Testis (tissue), 3 donors: ENCODE measurements around the gene CST8. TPM values are rescaled to one million over a fixed set of nuclear protein-coding genes. Genes with fewer than 3 reads are reported as not detected.

ENCODE experiments used
- DNase-seq: peaks from one replicate; pipeline ENCODE4 v3.0.0-alpha.2; 2019
- H3K27ac ChIP-seq, 2 donors: fragments of 200-600 bp; sonication (generic); one replicate each; pipeline ENCODE4 v1.5.1; 2019
- H3K27me3 ChIP-seq: fragments of 200-600 bp; sonication (generic); one replicate; pipeline ENCODE4 v1.5.1; 2019
- H3K36me3 ChIP-seq: fragments of 200-600 bp; sonication (generic); one replicate; pipeline ENCODE4 v1.5.1; 2017; ENCODE audit warnings: low read depth; ENCODE audit errors: missing control alignments
- H3K4me1 ChIP-seq: fragments of 200-600 bp; sonication (generic); one replicate; pipeline ENCODE4 v1.5.1; 2019
- H3K4me3 ChIP-seq, 2 donors: fragments of 200-600 bp; sonication (generic); one replicate each; pipeline ENCODE4 v1.5.1; 2017 to 2019
- H3K9me3 ChIP-seq: fragments of 200-600 bp; sonication (generic); one replicate; pipeline ENCODE4 v1.5.1; 2017
- POLR2A ChIP-seq: fragments of 450-650 bp; IDR thresholded peaks from one replicate; pipeline ENCODE4 v1.6.1; 2017; ENCODE audit warnings: antibody characterized with exemption, mild to moderate bottlenecking, moderate library complexity
- WGBS, 2 donors: methylation state at CpG; one replicate each; pipeline ENCODE4 v1.1.5; 2018; 5-methylcytosine and 5-hydroxymethylcytosine counted together
- intact Hi-C: fragments of 100-400 bp; cut with DNase I; formaldehyde crosslinking; loops from one replicate; pipeline ENCODE4 v1.15.1; 2023; ENCODE audit warnings: low total_unique reads
- polyA plus RNA-seq: library from polyadenylated mRNA; stranded (reverse); fragments of 350-450 nt; fragmentation: Illumina TruSeq; extraction: RNeasy Lipid Tissue Mini Kit (QIAGEN cat#74804); gene quantifications from one replicate; pipeline ENCODE4 v1.2.3, GENCODE V29; 2014; ENCODE audit warnings: low read depth, low replicate concordance; ENCODE audit not compliant: insufficient read depth
- total RNA-seq, 2 donors: library from RNA; depleted of rRNA; stranded (reverse); fragments of >200 nt; gene quantifications; one replicate each; pipeline ENCODE4 v1.2.3, GENCODE V29; 2016
- TF ChIP-seq, protein P1 (sequence below), 3 experiments: fragments of 450-650 bp in 2 of 3; fragments of 200-600 bp in 1 of 3; sonication (generic) in 1 of 3; IDR thresholded peaks; one replicate each; pipeline ENCODE4 v1.5.1; 2016 to 2019; ENCODE audit warnings: antibody characterized with exemption in 3 of 3, mild to moderate bottlenecking in 2 of 3, moderate library complexity in 1 of 3

CST8 gene
- total and polyA plus RNA-seq, 3 donors from 2014 or later, result 9.0 to 31.5 (median 14.3) TPM

DNA sequence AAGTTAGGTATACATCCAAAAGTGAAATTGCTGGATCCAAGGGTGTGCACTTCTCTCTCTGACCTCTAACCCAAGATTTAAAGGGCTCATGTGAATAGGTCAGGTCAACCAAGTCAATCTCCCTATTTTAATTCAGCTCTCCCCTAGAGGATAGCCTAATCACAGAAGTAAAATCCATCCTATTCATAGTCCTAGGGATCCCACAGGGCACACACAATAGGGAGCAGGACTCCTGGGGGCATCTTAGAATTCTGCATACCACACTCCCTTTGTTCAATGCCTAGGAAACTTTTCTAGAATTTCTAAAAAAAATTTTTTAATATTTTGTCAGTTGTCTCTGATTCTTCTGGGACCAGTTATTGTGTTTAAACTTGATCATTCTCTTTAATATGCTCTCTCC, 42.2 kb downstream of the CST8 start:
- H3K36me3 ChIP-seq, result no peaks in the 10 kb centered on the region
- no peak overlapping the region for H3K4me3 ChIP-seq
- intact Hi-C loops, result no loop called here
- no peaks in the 10 kb centered on the region for H3K9me3 ChIP-seq
- H3K27me3 ChIP-seq, result no peaks in the 10 kb centered on the region
- no peak for DNase-seq
- no peak for TF ChIP-seq POLR2A
- TF ChIP-seq, protein P1, sequence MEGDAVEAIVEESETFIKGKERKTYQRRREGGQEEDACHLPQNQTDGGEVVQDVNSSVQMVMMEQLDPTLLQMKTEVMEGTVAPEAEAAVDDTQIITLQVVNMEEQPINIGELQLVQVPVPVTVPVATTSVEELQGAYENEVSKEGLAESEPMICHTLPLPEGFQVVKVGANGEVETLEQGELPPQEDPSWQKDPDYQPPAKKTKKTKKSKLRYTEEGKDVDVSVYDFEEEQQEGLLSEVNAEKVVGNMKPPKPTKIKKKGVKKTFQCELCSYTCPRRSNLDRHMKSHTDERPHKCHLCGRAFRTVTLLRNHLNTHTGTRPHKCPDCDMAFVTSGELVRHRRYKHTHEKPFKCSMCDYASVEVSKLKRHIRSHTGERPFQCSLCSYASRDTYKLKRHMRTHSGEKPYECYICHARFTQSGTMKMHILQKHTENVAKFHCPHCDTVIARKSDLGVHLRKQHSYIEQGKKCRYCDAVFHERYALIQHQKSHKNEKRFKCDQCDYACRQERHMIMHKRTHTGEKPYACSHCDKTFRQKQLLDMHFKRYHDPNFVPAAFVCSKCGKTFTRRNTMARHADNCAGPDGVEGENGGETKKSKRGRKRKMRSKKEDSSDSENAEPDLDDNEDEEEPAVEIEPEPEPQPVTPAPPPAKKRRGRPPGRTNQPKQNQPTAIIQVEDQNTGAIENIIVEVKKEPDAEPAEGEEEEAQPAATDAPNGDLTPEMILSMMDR (IDR thresholded peaks at IDR 0.05), result no peak
- no peak overlapping the region for H3K27ac ChIP-seq
- no peaks in the 10 kb centered on the region for H3K4me1 ChIP-seq

DNA sequence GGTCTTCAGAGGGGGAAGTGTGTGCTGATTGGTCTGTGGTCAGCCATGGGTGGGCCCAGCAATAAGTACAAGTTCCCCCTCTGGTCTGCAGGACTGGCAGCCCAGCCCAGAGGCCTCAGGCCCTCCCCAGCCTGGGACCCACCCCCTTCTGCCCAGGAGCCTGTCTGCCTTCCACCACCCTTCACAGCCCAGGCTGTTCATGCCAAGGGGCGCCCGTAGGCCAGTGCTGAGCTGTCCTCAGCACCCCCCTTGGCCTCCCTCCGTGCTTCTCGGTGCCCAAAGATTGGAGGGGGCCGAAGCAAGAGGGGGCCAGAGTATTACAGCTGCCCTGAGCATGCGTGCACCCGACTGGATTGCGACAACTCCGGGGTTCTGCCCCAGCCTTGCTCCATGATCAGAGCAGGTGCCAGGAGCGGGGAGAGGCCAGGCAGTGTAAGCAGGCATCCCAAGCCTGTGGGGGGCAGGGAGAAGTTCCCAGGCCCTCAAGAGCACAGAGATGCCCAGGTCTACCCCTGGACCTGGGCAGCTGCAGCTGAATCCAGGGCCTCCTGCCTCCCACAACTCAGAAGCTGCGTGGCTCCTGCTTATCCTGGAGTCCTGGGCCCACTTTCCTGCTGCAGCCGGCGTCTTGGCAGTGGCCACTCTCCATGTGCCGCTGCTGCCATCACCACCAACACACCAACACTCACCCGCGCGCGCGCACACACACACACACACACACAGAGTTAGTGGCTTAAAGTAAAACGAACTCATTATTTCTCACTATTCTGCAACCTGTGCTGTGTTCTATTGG, 44.1 kb downstream of the CST8 start:
- TF ChIP-seq, protein P1 (IDR thresholded peaks at IDR 0.05), result no peak
- no peak for TF ChIP-seq POLR2A
- intact Hi-C loops, result no loop called here
- WGBS, 2 donors, result 83% methylated on average over 14 to 20 of the region's 20 CpGs

DNA sequence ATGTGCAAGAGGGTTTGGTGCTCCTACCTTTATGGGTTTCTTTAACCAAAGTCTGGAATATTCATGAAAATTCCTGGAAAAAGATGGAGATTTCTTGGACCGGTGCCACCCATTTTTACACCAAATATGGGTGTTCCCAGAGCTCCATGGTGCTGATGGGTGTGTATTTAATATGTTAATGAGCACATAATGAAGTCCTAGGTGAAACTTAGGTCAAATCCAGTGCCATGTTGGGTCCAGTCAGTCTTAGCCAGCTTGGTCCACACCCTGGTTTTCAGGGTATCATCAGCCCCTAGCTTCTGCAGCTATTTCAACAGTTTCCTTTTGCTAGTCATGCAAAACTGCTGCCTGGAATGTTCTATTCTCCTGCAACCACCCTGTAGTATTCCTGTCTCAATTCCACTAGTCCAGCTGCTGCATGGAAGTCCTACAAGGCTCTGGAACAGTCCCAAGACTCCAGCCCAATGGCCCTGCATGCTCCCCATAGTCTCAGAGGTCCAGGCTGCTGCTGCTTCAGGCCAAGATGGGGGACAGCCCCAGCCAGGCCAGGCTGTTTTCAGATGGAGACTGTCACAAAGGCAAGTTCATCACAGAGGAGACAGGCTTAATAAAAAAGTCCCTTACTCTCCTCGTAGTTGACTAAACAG, 45.5 kb downstream of the CST8 start:
- 72 to 78% methylated on average over 2 of the region's 2 CpGs for WGBS, 2 donors
- Histone ChIP-seq H3K4me3 (no peak overlapping the region), H3K27me3 (no peaks in the 10 kb centered on the region), H3K36me3 (no peaks in the 10 kb centered on the region), H3K27ac (no peak overlapping the region), H3K4me1 (peaks cover 2% of the 10 kb centered on the region), H3K9me3 (no peaks in the 10 kb centered on the region)
- intact Hi-C loops, result no loop called here
- TF ChIP-seq POLR2A, result no peak
- TF ChIP-seq, protein P1 (IDR thresholded peaks at IDR 0.05), result no peak
- DNase-seq, result no peak

More for the DNA sequence above, 44.1 kb downstream of the CST8 start:
- Histone ChIP-seq H3K36me3 (no peaks in the 10 kb centered on the region), H3K27me3 (no peaks in the 10 kb centered on the region), H3K4me1 (no peaks in the 10 kb centered on the region), H3K27ac (no peak overlapping the region), H3K4me3 (no peak overlapping the region), H3K9me3 (no peaks in the 10 kb centered on the region)
- DNase-seq, result no peak

DNA sequence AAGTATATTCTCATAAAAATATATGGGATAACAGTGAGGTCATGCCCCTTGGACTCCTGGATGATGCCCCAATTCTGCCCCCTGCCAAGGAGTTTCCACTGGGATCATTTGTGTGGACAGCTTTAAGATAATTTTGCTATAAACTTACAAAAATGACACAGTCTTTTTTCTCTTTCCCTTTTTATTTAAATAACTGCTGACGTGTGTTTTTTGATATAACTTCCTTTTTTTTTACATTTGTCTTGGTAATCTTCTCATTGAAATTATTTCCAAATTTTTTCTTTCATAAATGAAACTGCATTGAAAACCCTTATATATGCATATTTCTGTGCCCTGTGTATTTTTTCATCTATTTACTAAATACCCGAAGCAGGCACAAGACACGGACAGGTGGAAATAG, 46.1 kb downstream of the CST8 start:
- Histone ChIP-seq H3K27me3 (no peaks in the 10 kb centered on the region), H3K27ac (no peak overlapping the region), H3K9me3 (no peaks in the 10 kb centered on the region), H3K4me1 (peaks cover 2% of the 10 kb centered on the region), H3K4me3 (no peak overlapping the region), H3K36me3 (no peaks in the 10 kb centered on the region)
- DNase-seq, result no peak
- TF ChIP-seq, protein P1 (IDR thresholded peaks at IDR 0.05), result no peak
- TF ChIP-seq POLR2A, result no peak
- intact Hi-C loops, result no loop called here
- 73 to 74% methylated on average over 3 of the region's 3 CpGs for WGBS, 2 donors
